T47D (cell line): Measurements from ENCODE around the gene DPP3.
A peak's percentile ranks its signal among the peaks of the same experiment; 100 is the strongest.

ENCODE experiments used
- DNase-seq, 2 experiments: peaks; one replicate each; pipeline versions ENCODE4 v3.0.0 to v3.0.0-alpha.2; 2011 to 2012; ENCODE audit warnings: low read depth in 1 of 2, low spot score in 1 of 2
- JUND ChIP-seq: IDR thresholded peaks from 2 replicates; pipeline ENCODE4 v1.6.1; 2012; ENCODE audit warnings: low read depth
- in situ Hi-C: cut with HindIII; loops from 2 replicates; pipeline ENCODE4 v1.10.0; 2016; ENCODE audit warnings: low sequenced_read_pairs, low pct_unique_long_range_greater_than_20kb

Gene DPP3

GRCh38 chr11:66478729-66479393, 1.4 kb upstream of the DPP3 start:
- DNase-seq = peak; percentile 44 to 56
- no peak for TF ChIP-seq JUND
- in situ Hi-C loops = no loop called here

- TF ChIP-seq JUND = no peak
- DNase-seq = peak; percentile 48 to 91
- in situ Hi-C loops = no loop called here
Observed at GRCh38 chr11:66479394-66480116, 679 bp upstream of the DPP3 start.

GRCh38 chr11:66484806-66485380, 4.7 kb downstream of the DPP3 start:
- in situ Hi-C loops = no loop called here
- TF ChIP-seq JUND = no peak
- no peak for DNase-seq

- no peak for DNase-seq
- in situ Hi-C loops = no loop called here
- no peak for TF ChIP-seq JUND
Observed at GRCh38 chr11:66488957-66489356, 8.7 kb downstream of the DPP3 start.

- in situ Hi-C loops = no loop called here
- no peak for TF ChIP-seq JUND
- no peak for DNase-seq
Observed at GRCh38 chr11:66489636-66490035, 9.4 kb downstream of the DPP3 start.

GRCh38 chr11:66491315-66491935, 11.2 kb downstream of the DPP3 start:
- no peak for TF ChIP-seq JUND

GRCh38 chr11:66492161-66492865, 12.1 kb downstream of the DPP3 start:
- in situ Hi-C loops = no loop called here
- no peak for DNase-seq
- TF ChIP-seq JUND = no peak

More at GRCh38 chr11:66491315-66491935, 11.2 kb downstream of the DPP3 start:
- no peak for DNase-seq
- in situ Hi-C loops = no loop called here

- TF ChIP-seq JUND = no peak
- in situ Hi-C loops = no loop called here
- DNase-seq = no peak
Observed at GRCh38 chr11:66493130-66493529, 12.9 kb downstream of the DPP3 start.

- DNase-seq = no peak
- TF ChIP-seq JUND = no peak
- in situ Hi-C loops = no loop called here
Observed at GRCh38 chr11:66494458-66494857, 14.2 kb downstream of the DPP3 start.

- in situ Hi-C loops = no loop called here
- no peak for DNase-seq
- TF ChIP-seq JUND = no peak
Observed at GRCh38 chr11:66494935-66495334, 14.7 kb downstream of the DPP3 start.

- no peak for TF ChIP-seq JUND
- peak in 1 of 2 experiments; percentile 39 for DNase-seq
- in situ Hi-C loops = no loop called here
Observed at GRCh38 chr11:66495401-66495854, 15.2 kb downstream of the DPP3 start.

GRCh38 chr11:66497206-66497605, 17.0 kb downstream of the DPP3 start:
- TF ChIP-seq JUND = no peak
- in situ Hi-C loops = no loop called here
- no peak for DNase-seq

GRCh38 chr11:66498506-66498905, 18.3 kb downstream of the DPP3 start:
- in situ Hi-C loops = no loop called here
- DNase-seq = no peak
- no peak for TF ChIP-seq JUND
